HG02623 (cell line): Measurements from ENCODE around the gene TMEM218.

Source experiments
- ATAC-seq: cut with Tn5 transposase; IDR thresholded peaks from one replicate; pipeline ENCODE4 v1.9.1; 2021; ENCODE audit warnings: moderate library complexity; ENCODE audit not compliant: unreplicated experiment

TMEM218 gene

GRCh38 chr11:125129316-125129993 is 18.0 kb upstream of the TMEM218 start:
- no peak for ATAC-seq

DNA sequence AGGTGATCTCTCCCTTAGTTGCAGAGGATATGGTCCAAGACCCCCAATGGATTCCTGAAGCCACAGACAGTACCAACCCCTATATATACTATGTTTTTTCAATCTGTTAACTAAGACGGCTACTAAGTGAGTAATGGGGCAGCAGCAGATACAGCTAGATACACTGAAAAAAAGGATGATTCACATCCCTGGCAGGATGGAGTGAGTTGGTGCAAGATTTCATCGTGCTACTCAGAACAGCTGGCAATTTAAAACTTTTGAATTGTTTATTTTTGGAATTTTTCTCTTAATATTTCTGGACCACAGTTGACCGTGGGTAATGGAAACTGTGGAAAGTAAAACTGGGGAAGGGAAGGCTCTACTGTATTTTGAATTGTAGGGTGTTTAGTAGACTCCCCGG is 17.0 kb upstream of the TMEM218 start:
- ATAC-seq, result no peak

DNA sequence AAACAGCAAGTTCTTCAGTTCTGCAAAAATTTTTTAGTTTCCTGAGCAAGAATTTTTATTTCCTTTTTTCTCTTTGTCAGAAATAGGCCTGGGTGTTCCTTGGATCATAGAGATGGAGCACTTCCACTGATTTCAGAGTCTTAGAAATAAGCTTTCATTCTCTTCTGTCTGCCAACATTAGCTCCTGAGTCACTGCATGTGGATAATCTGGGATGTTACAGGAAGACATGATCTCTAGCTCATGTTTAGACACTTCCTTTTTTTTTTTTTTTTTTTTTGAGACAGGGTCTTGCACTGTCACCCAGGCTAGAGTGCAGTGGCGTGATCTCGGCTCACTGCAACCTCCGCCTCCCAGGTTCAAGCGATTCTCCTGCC is 13.2 kb upstream of the TMEM218 start:
- ATAC-seq, result no peak

DNA sequence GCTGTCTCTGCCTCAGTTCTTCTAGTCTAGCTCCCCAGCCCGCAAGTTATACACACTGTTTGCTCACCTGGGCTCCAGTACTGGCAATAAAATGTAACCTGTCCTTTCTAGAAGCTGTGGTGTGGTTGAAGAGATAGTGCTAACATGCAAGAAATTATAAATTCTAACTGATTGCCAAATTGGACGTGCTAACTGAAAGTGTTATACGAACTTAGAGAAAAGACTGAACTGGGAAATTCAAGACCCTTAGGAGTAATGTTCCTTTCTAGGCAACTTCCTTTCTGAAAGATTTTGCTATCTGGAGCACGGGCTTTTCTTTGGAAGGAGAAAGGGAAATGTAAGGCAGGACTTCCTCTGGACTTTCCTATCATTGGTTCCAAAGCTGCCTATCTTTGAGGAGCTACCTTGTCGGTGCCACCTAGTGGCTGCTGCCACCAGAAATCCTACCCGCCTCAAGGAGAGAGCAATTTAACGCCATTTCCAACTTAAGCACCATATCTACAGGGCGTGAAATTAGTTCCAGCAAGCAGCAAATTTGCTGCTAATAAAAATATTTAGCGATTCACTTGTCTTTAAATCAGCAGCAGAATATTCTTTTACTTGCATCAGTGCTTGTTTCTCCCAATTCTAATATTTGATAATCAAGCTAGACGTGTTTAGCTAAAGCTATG is 12.7 kb upstream of the TMEM218 start:
- ATAC-seq, result peak; percentile 85

DNA sequence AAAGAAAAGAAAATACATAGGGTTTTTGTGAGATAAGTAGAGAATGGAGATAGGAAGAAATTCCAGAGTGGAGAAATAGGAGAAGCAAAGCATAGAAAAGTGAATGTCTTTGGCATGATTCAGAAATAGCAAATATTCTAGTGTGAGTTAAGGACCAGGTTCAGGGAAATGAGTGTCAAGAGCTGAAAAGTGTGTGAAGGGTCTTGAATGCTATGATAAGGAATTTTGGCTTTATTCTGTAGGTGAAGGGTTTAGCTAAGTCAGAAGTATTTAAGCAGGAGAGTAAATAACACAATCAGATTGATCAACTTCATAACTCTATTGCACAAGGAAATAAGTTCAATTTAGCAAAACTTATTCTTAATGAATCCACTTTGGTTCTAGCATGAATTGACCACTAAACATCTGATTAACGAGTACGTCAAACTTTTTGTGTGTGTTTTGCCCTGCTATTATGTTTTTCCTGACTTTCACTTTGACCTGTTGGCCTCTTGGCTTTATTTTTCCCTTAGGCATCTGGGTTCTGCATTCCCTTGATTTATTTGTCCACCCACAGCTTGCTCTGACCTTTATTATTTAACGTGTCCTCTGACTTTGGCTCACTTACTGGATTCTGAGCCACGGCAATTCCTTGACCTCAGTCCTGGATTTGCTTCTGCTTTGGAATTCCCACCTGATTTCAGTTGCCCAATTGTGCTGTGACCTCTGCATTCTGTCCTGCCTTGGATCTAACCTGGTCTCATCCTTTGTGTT is 11.9 kb upstream of the TMEM218 start:
- no peak for ATAC-seq

- ATAC-seq, result no peak
These were observed 6.0 kb upstream of the TMEM218 start for GRCh38 chr11:125117429-125117828.

GRCh38 chr11:125114518-125114917 is 3.1 kb upstream of the TMEM218 start:
- ATAC-seq, result no peak

DNA sequence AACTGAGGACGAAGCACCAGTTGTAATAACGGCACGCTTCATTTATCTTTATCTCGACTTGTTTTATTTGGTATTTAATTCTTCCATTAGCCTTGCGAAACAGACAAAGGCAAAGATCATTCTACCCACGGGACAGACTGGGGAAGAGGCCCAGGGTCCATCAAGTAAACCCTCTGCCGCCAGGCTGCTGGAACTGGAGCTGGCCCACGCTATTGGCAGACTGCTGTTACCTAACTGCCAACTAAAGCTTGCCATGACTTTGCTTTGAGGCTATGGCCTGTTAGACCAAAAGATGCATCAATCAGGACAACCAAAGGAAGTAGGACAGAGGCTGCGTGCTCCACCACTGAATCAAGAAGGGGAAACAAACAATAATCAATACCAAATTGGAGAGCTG is 780 bp upstream of the TMEM218 start:
- ATAC-seq, result no peak

DNA sequence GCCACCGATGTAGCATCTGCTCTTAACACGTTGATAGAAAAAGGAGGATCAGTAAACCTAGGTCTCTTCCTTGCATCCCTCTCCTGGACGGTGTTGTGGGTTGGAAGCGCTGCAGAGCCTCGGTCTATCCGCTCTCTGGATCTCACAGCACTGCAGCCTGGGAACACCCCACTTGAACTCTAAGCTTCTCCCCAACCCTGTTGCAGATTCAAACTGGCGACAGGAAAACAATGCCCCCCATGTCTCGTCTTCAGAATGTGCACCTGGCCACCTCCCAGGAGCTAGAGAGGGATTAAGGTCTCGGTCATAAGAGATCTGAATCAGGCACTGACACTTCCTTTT is 454 bp downstream of the TMEM218 start:
- ATAC-seq, result no peak

GRCh38 chr11:125110506-125110905 is 920 bp downstream of the TMEM218 start:
- ATAC-seq, result no peak

- ATAC-seq, result no peak
These were observed 3.0 kb downstream of the TMEM218 start for GRCh38 chr11:125108469-125108868.

GRCh38 chr11:125105926-125106325 is 5.5 kb downstream of the TMEM218 start:
- ATAC-seq, result no peak

DNA sequence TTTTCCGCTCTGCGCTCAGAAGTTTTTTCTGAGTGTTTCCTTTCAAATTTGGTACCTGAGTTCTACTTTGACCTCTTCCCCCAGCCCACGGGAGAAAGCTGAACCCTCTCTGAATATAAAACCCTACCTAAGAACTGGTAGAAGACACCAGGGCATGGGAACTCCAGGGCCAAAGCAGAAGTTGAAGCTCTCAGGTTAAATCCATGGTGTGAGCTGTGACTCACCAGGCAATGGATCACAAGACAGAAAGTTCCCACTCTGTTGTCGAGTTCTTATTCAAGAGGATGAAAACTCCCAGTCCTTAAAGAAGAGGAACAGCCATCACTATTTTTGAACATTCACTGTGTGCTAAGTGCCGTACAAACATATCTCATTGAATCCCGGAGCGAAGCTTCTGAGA is 8.9 kb downstream of the TMEM218 start:
- ATAC-seq, result no peak

- ATAC-seq, result no peak
These were observed 9.4 kb downstream of the TMEM218 start for GRCh38 chr11:125102025-125102424.

DNA sequence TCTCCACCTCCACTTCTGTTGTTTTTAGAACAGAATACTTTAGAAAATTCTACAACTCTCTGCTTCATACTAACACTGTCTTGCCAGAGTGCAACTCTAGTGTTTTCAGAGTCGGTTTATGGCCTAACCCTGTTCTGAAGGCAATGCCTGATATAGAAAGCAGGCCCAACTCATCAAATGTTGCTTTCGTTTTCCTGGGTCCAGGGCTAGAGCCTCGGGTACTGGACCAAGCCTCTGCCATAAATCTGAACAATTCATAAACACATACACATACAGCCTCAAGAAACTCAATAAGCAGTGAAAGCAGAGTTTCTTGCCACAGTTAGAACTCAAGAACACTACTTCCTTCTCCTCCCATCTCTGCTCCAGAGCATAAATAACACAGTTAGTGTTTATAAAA is 9.8 kb downstream of the TMEM218 start:
- no peak for ATAC-seq

GRCh38 chr11:125100136-125100535 is 11.3 kb downstream of the TMEM218 start:
- no peak for ATAC-seq

GRCh38 chr11:125094731-125095130 is 16.7 kb downstream of the TMEM218 start:
- no peak for ATAC-seq

DNA sequence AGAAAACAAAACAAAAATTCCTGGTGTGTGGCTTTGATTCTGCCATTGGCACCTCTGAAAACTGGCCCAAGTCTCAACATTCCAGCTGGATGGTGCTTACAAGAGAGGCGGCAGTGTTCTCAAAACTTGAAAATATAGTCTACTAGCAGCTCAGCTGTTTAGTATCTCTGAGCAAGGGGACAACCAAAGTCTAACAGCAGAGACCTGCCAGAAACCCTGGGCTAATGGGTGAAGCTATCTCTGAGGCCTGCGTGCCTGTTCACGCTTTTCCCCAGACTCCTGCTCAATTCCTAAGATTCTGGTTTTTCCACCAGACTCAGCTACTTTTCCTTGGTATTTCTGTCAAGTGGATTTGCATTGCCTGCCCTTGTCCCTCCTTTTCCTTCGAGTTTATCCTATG is 17.9 kb downstream of the TMEM218 start:
- ATAC-seq, result no peak

DNA sequence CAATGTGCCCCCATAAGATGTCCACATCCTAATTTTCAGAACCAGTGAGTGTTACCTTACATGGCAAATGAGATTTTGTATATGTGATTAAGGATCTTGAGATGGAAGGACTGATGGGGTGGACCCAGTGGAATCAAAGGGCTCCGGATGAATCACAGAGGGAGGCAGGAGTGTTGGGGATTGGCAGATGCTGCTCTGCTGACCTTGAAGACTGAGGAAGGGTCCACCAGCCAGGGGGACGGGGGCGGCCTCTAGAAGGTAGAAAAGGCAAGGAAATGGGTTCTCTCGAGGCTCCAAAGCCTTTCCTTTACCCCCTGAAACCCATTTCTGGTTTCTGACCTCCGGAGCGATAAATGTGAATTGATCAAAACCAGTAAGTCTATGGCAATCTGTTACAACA is 18.8 kb downstream of the TMEM218 start:
- no peak for ATAC-seq

GRCh38 chr11:125091877-125092664 is 19.4 kb downstream of the TMEM218 start:
- no peak for ATAC-seq

DNA sequence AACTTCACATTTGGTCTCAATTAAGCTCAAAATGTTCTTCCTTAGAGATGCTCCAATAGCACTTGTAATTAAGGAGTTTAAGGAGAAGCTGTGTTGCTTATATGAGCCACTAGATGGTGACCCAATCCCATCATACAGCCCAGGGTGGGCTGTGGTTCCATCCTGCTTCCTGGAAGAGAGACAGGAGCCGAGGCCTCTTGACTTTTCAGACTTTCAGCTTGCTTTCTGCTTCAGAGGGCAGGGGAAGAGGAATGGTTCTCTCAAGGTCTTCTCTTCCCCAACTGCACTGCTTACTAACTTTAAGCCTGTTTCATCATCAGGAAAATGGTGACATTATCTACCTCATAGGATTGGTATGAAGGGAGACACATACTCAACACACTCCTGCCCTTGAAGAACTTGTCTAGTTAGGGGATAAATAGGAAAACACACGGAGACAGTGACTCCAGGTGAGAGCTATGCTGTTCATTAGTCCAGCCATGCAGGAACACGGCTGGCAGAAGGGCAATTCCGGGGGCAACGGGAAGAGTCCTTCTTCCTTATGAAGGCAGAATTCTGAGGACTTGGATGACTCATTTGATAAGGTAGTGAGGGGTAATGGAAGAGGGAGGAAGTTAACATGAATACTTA is 20.1 kb downstream of the TMEM218 start:
- ATAC-seq, result no peak
